ENCODE results near the gene BARX2. TPM values are rescaled to one million over a fixed set of nuclear protein-coding genes. Genes with fewer than 3 reads are reported as not detected.

The BARX2 gene
- total RNA-seq, 1 donor from 2014 or later, result 0.40 TPM

DNA sequence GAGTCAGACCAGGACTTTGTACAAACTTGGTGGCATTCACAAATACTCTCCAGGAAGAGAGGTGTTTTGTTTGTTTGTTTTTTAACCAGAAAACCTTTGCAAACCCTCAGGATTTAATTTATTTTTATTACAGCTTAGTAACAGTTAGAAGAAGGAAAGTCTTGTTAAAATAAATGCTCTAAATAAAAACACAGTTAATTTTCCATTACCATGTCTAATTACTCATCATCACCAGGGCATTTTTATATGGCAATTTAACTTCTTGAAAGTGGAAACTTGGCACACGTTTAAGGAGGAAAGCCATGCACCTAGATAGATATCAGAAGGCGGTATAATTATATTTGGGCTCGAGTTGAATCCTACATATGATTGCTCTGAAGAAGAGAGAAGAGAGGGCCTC is 7.4 kb downstream of the BARX2 start:
- no peak for DNase-seq (ENCODE audit: low read depth)
- TF ChIP-seq, protein P1, sequence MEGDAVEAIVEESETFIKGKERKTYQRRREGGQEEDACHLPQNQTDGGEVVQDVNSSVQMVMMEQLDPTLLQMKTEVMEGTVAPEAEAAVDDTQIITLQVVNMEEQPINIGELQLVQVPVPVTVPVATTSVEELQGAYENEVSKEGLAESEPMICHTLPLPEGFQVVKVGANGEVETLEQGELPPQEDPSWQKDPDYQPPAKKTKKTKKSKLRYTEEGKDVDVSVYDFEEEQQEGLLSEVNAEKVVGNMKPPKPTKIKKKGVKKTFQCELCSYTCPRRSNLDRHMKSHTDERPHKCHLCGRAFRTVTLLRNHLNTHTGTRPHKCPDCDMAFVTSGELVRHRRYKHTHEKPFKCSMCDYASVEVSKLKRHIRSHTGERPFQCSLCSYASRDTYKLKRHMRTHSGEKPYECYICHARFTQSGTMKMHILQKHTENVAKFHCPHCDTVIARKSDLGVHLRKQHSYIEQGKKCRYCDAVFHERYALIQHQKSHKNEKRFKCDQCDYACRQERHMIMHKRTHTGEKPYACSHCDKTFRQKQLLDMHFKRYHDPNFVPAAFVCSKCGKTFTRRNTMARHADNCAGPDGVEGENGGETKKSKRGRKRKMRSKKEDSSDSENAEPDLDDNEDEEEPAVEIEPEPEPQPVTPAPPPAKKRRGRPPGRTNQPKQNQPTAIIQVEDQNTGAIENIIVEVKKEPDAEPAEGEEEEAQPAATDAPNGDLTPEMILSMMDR (conservative IDR thresholded peaks at IDR 0.05; ENCODE audit: low read depth, low read length), result no peak
- H3K4me3 ChIP-seq (ENCODE audit: low read depth, low read length), result no peak overlapping the region

DNA sequence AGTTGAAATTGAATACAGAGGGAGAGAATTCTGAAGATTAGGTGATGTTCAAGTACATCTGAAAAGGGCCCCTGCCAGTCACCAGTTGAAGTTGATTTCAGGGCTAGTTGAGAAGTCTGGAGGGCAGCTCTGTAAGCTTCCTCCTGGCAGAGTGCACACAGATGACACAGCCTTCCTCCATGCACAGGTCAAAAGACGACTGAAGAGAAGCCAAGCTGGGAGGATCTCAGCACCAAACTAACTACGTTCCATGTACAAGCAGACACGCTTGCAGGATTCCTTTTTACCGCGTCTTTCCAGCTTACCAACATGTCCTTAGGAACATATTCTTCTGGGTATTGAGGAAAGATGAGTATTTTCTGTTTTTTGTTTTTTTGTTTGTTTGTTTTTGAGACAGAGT is 7.9 kb downstream of the BARX2 start:
- no peak overlapping the region for H3K4me3 ChIP-seq (ENCODE audit: low read depth, low read length)
- TF ChIP-seq, protein P1 (conservative IDR thresholded peaks at IDR 0.05; ENCODE audit: low read depth, low read length), result no peak
- no peak for DNase-seq (ENCODE audit: low read depth)

DNA sequence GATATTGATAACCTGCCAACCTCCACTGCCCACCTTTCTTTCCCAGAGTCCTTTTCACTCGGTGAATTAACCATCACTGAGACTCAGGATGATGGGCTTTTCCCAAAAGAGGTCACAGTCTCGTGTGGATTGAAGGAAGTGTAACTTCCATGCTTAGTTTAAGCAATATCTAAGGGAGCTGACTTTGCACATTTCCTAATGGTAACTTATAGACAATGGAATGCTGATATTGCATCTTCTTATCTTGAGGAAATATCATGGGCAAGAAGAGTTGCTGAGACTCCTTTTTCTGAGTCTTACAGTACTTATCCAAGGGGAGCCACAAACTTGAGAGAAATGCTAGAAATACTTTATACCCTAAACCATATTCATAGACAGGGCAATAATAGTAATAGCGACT is 8.8 kb downstream of the BARX2 start:
- no peak for DNase-seq (ENCODE audit: low read depth)
- H3K4me3 ChIP-seq (ENCODE audit: low read depth, low read length), result no peak overlapping the region
- TF ChIP-seq, protein P1 (conservative IDR thresholded peaks at IDR 0.05; ENCODE audit: low read depth, low read length), result no peak

DNA sequence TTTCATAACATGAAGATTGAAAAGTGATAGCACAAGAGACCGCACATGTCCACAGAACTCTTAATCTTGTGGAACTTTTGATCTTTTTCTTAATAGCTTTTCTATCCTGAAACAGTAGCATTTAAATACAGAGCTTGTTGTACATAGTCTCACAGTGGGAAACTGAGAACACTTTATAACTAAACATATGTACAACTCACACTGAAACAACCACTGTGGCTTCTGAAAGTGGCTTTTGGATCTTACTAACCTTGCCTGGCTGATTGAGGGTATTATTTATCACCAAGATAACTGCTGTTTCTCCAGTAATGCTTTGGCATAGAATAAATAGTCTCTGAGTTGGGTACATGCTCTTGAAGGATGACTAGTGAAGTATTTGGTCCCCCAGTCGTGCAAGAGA is 10.2 kb downstream of the BARX2 start:
- no peak for DNase-seq (ENCODE audit: low read depth)
- TF ChIP-seq, protein P1 (conservative IDR thresholded peaks at IDR 0.05; ENCODE audit: low read depth, low read length), result no peak

DNA sequence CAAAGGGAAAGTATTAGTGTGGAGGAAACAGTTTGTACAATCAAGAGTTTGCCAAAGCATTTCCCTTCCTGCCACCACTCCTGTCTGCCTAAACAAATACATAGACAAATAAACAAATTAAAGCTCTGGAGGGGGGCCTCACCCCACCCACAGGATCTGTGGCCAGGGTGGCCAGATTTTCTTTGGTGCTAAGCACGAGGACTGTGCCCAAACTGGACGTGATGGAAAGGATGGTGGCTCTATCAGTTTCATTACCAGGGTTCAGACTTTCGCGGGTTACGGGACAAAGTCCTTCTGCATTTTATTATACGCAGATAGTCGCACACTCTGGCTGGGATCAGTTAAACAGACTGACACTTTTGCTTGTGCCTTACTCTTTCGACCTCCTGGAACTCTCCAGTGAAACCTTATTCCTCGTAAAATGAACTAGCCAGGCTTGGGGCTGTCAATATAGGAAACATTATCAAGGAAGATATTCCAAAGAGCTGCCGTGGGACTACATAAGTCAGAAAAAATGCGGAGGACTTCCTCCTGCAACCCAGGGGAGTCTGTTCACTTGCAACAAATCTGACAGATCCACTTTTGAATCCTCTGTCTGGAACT is 11.2 kb downstream of the BARX2 start:
- H3K4me3 ChIP-seq (ENCODE audit: low read depth, low read length), result peak overlapping the region; percentile 37
- TF ChIP-seq, protein P1 (conservative IDR thresholded peaks at IDR 0.05; ENCODE audit: low read depth, low read length), result no peak
- DNase-seq (ENCODE audit: low read depth), result no peak

More for the DNA sequence above, 10.2 kb downstream of the BARX2 start:
- no peak overlapping the region for H3K4me3 ChIP-seq (ENCODE audit: low read depth, low read length)

DNA sequence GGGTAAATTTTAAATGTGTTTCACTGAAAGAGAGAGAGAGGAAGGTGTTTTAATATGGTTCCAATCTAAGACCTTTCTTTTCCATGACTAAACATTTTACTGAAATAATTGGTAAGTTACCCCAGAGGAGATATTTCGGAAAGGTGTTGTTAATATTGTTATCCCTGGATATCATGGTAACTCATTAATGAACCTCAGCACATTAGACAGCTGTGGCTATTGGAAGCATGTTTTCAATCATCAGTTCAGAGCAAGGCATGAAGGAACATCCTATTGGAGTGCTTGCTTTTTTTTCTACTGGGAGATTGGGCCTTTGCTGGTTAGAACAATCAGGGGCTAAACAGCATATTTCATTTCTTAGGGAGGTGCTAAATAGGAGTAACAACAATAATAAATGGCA is 11.8 kb downstream of the BARX2 start:
- no peak for DNase-seq (ENCODE audit: low read depth)

DNA sequence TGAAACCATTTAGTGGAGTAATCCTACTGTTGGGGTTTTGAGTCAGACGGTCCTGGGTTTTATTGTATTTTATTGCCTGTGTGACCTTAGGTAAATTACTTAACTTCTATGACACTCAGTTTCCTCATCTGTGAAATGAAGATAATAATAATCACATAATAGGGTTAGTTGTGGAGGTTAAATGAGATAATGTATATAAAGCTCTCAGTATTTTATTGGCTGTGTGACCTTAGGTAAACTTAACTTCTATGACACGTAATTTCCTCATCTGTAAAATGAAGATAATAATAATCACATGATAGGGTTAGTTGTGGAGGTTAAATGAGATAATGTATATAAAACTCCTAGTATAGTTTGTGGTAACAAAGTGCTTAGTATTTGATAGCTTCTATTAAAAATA is 13.2 kb downstream of the BARX2 start:
- H3K4me3 ChIP-seq (ENCODE audit: low read depth, low read length), result no peak overlapping the region
- TF ChIP-seq, protein P1 (conservative IDR thresholded peaks at IDR 0.05; ENCODE audit: low read depth, low read length), result no peak
- no peak for DNase-seq (ENCODE audit: low read depth)

More for the DNA sequence above, 11.8 kb downstream of the BARX2 start:
- TF ChIP-seq, protein P1 (conservative IDR thresholded peaks at IDR 0.05; ENCODE audit: low read depth, low read length), result no peak
- H3K4me3 ChIP-seq (ENCODE audit: low read depth, low read length), result peak overlapping the region; percentile 37

All from epithelial cell of proximal tubule (primary cell).